CD4-positive, alpha-beta T cell treated with Interleukin-15 for 4 hours (primary cell): ENCODE results near the gene PPARG.
"Not testable (repeated sequence)": the region's sequence is repeated elsewhere in the genome, so short reads cannot be mapped to it uniquely, and the experiment has no call there.

Source experiments
- DNase-seq: peaks from one replicate; pipeline ENCODE4 v3.0.0-alpha.2; 2020; ENCODE audit warnings: low spot score

PPARG gene

DNA sequence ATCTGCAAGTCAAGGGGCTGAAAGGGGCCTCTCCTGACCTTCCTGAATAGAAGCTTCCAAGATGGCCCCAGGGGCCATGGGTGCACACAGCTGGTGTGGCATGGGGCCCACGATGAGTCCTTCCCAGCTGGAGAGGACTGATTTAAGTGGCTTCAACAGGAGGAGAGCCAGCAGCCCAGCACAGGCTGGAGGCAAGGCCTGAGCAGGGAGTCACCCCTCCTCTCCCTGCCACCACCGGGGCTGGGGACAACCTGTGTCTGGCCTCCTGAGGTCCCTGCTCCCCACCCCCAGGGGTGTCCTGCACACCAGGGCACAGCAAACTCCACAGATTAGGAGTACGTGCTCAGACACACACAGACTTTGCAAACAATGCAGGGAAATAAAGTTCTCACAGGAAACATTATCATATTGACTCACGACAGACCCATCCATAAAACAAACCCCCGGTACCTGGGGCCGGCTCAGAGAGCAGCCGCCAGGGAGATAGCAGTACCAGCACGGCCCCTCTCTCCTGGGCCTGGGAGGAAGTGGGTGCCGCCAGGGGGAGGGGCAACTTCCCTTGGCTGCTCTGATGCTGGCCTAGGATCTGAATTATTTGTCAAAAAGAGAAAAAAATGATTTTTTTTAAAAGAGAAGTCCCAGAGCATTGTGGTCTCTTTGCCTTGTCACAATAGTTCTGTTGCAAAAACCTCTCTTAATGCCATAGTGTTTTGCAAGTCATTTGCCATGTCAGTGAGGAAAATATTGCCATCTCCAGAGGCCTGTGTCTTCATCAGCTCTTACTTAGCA, 173.5 kb downstream of the PPARG start:
- no peak for DNase-seq

DNA sequence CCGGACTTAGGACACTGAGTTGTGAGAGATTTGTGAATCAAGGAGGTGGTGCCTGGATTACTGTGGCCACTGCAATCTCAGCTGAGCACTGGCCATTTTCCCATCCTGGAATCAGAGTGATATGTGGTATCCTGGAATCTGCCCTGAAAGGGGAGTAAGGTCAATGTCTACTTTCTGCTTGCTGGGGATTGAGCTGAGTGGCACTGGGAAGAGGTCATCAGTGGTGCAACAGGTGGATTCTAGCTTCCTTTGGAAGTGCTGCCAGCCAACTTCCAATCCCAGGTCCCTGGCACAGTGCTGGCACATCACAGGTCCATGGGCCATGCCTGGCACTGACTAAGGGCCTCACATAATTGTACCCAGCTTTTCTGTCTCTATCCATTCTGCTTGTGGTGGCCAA, 174.8 kb downstream of the PPARG start:
- no peak for DNase-seq

DNA sequence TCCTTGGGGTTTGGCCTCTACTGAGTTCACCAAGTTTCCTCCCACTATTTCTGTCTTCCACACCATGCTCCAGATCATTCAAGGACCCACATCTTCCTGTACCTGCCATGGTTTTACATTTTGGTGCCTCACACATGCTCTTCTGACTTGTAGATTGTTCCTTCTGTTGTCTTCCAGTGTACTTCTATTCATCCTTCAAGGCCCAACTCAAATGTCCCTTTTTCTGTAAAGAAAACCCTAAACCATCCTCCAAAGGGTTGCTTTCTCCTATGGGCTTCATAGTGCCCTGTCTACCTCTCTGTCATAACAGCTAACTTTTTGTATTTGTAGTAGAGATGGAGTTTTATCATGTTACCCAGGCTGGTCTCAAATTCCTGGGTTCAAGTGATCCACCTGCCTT, 175.3 kb downstream of the PPARG start:
- no peak for DNase-seq

DNA sequence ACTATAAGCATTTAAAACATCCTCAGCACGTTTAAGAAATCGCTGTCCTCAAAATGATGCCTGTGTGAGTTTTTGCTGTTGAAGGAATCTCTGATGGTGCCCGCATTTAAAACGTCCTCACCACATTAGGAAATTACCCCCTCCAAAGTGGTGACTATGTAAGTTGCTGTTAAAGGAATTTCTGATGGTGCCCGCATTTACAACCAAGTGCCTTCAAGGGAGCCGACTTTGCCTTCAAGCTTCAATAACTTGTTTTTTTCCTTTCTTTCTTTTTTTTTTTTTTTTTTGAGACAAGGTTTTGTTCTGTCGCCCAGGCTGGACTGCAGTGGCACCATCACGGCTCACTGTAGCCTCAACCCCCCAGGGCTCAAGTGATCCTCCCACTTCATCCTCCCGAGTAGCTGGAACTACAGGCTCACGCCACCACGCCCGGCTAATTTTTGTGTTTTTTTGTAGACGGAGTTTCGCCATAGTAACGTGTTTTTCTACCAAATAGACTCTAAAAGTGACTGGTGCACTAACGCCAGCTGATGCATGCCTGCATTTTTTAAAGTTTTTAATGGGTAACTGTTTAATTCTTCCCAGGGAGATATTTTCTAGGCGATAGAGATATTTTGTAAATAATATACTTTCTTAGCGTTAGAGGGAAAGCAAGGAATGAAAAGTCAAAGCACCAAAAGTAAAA, 176.4 kb downstream of the PPARG start:
- no peak for DNase-seq

DNA sequence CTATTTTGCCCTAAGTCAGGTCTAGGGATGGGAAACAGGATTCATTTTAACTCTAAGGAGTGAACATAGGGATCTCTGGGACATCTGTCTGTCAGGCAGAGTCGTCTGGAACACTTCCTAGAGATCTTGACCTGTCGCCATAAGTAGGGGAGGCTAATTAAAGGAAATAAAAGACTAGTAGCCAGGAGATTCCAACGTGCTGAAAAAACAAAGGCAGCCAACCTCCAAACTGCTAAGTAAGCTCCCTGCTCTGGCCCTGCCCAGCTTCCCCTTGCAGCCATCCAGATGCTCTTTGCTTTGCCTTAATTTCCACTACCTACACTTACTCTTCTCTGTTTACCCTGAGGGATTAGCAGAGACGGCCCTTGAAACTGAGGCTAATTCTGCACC, 177.0 kb downstream of the PPARG start:
- DNase-seq, result no peak

DNA sequence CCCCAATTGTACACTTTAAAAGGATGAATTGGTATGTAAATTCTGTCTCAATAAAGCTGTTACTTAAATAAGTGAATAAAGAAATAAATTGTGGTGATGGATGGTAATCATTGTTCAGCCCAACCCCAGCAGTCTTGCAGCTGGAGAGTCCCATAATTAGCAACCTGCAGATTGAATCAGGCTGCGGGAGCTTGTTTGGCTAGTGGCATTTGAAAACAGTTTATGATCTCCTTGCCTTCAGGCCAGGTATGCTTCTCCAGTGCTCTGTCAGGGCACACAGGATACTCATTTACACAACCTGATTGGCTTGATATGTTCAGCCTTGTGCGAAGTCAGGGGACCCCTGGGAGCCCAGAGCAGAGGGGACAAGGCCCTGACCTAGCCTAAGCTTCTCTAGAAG, 178.9 kb downstream of the PPARG start:
- no peak for DNase-seq

DNA sequence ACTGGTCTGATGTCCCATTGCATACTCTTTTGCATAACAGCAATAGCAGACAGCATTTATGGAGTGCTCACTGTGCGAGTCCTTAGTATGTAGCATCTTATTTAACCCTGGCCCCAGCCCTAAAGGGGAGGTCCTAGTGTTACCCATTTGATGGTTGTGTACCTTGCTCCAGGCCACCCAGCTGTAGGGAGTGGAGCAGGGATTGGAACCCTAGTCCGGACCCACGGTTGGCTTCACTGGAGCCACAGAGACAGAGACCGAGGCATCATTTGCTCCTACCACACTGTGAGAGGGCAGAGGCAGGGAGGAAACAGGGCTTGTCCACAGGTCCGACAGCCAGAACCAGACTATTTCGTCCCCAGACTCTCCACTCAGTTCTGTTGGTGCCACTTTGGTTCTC, 179.4 kb downstream of the PPARG start:
- DNase-seq, result no peak

DNA sequence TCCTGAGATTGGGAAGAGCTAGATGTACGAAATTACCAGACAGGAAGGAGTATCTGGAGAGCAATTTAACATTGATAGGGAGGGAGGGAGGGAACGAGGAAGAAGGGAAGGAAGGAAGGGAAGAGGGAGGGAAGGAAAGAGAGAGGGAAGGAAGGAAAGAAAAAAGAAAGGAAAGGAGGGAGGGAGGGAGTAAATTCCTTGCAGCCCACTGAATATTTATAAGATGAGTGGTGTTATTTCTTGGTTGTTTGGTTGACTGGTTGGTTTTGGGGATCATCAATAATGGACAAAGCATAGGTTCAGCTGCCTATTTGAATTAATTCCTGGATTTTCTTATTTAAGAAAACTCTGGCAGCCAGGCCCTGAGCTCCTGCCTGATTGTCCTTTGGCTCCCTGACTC, 179.9 kb downstream of the PPARG start:
- DNase-seq, result no peak

DNA sequence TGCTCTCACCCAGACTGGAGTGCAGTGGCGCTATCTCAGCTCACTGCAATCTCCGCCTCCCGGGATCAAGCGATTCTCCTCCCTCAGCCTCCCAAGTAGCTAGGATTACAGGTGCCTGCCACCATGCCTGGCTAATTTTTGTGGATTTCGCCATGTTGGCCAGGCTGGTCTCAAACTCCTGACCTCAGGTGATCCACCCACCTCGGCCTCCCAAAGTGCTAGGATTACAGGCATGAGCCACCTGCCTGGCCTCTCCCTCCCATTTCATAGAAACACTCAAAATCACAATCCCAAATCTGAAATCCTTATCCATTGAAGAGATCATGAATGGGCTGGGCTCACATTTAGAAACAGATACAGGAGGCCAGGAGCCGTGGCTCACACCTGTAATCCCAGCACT, 180.4 kb downstream of the PPARG start:
- not testable (repeated sequence) for DNase-seq

DNA sequence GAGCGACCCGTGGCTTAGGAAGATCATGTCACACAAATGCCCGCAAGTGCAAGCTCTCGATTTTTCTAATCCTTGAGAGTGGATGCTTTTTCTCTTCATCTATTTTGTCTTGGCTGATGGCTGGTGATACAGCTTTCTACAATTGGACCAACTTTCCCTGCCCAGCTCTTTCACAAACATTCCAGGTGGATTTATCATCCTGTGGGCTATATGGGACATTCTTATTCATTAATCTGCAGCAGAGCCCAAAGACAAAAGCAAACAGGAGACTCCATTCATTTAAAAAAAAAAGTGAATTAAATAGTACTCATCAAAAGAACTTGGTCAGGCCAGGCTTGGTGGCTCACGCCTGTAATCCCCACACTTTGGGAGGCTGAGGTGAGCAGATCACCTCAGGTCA, 181.2 kb downstream of the PPARG start:
- no peak for DNase-seq

DNA sequence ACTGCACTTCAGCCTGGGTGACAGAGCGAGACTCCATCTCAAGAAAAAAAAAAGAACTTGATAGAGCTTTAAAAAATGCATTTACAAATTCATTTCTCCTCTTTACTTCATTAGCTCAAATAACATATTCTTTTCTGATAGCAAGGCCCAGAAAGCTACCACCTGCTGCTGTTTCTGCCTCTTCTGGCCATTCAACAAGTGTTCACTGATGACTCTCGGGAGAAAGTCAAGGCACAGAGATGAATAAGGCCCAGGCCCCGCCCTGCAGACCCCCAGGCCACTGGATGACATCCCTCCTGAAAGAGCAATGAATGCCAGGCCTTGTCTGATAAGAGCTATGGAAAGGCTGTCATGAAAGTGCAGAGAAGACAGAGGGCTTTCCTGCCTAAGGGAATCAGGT, 181.8 kb downstream of the PPARG start:
- no peak for DNase-seq

DNA sequence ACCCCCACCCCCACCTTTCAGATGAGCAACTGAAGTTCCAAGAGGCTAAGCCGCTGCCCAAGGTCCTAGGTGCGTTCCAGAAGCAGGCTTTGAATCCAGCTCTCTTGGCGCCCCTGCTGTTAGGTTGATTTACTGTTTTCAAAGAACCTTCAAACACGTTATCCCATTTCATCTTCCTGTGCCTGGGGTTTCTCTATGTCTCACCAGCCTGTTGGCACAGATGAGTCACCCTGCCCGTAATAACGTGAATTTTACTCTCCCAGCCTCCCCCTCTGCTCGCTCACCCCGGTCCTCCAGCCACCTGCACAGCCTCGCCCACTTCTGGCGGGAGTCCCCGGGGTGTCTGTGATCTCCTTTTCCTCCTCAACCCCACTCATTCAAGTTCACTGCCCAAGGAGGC, 182.4 kb downstream of the PPARG start:
- peak; percentile 19 for DNase-seq

DNA sequence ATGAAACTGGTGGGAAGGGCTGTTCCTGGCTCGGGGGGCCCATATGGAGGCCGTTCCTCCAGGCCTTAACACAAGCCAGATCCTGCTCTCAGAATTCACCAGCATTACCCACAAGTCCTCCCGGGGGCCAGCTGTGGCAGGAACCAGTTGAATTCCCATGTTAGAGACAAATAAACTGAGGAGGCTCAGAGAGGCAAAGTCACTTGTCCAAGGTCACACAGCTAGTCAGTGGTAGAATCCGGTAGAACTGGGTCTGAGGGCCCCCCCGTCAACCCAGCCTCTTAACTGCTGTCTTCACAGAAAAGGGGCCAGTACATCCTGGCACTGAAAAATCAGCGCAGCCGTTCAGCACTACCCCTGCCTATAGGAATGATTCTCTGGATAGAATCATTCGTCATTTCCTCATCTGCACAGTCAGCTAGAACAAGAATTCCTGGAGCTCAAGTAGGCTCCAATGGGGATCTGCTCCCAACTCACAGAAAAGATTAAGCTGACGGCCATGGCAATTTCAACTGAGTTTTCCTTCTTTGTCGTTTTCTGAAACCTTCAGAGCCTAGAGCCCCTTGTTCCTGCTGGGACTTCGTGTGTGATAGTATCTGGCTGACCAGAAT, 183.2 kb downstream of the PPARG start:
- no peak for DNase-seq

DNA sequence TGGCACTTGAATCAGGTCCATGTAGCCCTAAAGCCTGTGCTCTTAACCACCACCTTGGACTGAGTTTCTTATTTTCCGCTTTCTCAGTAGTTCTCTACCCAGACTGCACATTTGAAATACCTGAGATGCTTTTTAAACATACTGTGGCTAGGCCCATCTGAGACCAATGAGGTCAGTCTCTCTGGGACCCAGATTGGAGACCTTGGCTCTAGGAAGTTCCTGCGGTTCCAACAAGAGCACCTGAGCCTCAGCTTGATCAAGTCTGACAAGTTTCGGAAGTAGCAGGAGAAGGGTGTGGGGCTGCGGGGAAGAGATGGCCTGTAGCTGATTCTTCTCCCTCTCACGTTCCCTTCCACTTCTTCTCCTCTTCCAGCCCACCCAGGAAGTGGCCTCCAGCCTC, 183.9 kb downstream of the PPARG start:
- no peak for DNase-seq

DNA sequence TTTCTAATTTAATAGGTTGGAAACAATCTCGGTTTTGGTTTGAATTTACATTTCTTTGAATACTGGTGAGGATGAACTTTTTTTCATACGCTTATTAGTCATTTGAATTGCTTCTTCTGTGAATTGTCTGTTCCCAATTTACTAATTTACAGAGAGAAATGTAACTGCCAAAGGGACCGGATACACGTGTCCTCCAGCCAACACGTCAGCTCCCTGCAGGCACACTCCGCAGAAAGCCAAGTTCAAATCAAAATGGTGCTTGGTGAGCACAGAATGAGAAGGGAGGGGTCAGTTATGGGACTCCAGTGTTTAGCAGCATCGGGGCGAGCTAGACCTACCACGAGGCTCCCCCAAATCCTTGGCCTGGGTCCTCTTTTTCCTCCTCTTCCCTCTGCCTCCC, 184.6 kb downstream of the PPARG start:
- DNase-seq, result no peak

DNA sequence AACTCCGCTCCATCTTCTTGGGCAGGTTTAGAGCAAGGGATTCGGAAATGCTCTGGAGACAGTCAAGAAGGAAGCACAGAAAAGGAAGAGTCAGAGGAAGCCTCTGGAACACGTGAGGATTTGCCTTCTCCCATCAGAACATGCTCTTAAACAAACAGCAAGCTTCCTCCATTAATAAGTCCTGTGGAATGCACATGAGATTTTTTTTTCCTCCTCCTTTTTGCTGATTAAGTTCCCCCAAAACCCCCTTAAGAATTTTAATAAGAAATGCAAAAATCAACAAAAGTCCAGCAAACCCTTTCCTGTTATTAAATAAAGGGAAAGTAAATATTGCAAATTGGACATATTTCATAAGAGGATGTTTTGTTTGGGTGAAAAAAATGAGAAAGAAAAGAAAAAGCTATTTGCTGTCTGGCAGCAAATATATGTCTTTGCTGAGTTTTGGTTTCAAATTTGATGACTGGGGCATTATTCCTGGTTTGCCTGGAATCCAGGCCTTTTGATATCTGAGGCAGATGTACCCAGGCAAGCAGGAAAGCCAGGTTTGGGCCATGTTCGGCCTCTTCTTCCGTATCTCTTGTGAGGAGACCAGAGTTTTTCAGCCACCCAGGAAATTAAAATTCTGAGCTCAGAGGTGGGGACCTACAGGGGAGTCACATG, 187.5 kb downstream of the PPARG start:
- DNase-seq, result no peak

DNA sequence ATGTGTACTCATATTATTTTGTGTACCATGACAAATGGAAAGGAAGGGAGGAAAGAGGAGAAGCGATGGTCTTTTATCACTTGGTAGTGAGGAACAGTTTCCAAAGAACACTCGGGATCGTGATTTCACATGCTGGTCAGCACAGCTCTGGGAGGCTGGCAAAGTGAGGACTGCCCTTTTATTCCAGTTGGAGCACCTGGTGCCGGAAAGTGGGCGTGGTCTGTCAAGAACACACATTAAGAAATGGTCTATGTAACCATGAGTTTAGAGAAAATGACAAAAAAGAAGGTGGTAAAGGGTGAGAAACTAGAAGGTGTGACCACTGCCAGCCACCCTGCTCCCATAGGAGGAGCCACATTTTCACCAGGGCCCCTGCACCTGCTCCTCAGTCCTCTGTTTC, 188.4 kb downstream of the PPARG start:
- no peak for DNase-seq

DNA sequence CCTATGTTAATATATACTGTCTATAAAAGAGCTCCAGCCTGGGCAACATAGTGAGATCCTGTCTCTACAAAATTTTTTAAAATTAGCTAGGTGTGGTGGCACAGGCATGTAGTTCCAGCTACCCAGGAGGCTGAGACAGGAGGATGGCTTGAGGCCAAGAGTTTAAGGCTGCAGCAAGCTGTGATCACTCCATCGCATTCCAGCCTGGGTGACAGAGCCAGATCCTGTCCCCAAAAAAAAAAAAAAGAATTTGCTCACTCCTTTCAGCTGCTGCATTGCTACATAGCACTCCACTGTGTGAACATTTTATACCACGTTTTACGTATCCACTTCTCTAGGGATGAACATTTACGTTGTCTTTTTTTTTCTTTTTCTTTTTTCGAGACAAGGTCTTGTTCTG, 189.5 kb downstream of the PPARG start:
- DNase-seq, result no peak

DNA sequence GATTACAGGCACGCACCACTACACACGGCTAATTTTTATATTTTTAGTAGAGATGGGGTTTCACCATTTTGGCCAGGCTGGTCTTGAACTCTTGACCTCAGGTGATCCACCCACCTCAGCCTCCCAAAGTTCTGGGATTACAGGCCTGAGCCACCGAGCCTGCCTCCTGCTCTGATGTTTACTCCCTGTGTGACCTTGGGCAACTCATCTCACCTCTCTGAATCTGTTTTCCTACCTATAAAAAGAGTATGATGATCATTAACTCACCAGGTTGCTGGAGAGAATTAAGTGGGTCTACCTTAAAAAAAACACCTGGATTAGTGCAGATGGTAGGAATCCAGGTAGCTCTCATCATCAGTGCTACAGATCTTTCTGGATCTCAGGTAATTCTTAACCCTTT, 190.3 kb downstream of the PPARG start:
- DNase-seq, result not testable (repeated sequence)

DNA sequence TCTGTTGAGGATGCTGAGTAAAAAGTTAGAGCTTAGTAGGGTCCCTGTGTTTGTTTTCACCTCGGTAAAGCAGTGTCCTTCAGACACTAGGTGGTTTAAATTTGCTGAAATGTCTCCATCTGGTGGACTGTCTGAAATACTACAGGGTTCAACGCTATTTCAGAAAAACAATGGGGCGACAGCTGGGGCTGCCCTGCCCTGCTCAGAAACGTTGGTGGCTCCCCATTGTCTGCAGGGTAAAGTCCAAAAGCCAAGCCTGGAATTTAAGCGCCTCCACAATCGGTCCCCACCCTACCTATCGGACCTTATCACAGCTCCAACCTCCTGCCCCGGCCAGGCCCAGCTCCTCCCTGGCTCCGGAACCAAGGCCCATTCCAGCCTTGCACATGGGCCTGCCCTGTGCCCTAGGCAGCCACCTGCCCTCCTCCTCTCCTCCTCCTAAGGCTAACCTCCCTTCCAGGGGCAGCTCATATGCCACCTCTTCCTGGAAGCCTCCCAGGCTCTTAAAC, 191.1 kb downstream of the PPARG start:
- DNase-seq, result peak; percentile 57

DNA sequence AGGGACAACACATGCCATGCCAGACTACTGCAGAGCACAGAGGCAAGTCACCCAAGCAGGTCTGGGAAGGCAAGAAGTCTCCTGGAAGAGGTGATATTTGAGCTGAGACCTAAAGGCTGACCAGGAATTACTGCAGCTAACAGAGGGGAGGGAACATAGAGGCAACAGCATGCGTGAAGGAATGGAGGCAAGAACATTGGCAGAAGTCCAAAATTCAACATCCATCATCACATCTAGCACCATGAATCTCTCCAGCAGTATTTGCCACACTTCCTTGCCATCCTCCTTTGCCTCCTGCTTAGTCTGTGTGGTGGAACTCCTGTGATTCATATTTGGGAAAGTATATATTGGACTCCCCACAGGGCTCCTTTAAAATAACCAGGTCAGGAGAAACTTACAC, 194.5 kb downstream of the PPARG start:
- no peak for DNase-seq

DNA sequence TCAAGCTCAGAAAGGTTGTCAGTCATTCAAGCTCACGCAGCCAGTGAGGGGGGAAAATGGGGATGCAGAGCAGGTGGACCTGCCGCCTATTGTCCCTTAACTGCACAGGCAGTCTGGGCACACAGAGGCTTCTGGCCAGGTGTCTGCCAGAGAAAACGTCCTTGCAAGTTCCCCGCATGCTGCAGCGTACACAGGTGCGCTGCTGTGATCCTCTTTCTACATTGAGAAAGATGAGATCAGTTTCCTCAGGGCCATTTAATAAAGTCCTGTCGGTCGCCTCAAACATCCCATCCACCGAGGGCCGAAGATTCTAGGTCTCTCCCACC, 195.0 kb downstream of the PPARG start:
- no peak for DNase-seq
